SU-DHL-6 (cell line): Measurements from ENCODE around the gene CCDC82.
"Not testable (repeated sequence)": the region's sequence is repeated elsewhere in the genome, so short reads cannot be mapped to it uniquely, and the experiment has no call there.

Experiments
- H2AFZ ChIP-seq: fragments of 200-600 bp; sonication (generic); 2 replicates; pipeline ENCODE4 v1.6.1; 2014; ENCODE audit warnings: low read depth, mild to moderate bottlenecking, moderate library complexity, mixed read lengths, antibody characterized with exemption, low read length; ENCODE audit not compliant: severe bottlenecking
- H3F3A ChIP-seq: fragments of 200-600 bp; shearing (Covaris generic); 2 replicates; pipeline ENCODE4 v1.6.0; 2016; ENCODE audit warnings: antibody characterized with exemption, mild to moderate bottlenecking; ENCODE audit not compliant: insufficient read depth
- H3K27ac ChIP-seq: fragments of 200-600 bp; sonication (generic); 2 replicates; pipeline ENCODE4 v1.5.1; 2016; ENCODE audit warnings: low read depth, mild to moderate bottlenecking, low read length, moderate library complexity, mixed read lengths
- H3K27me3 ChIP-seq: fragments of 200-600 bp; sonication (generic), shearing (Covaris generic); 2 replicates; pipeline ENCODE4 v1.6.0; 2014; ENCODE audit warnings: mild to moderate bottlenecking, low read length
- H3K36me3 ChIP-seq: fragments of 200-600 bp; sonication (generic); 2 replicates; pipeline ENCODE4 v1.6.1; 2014; ENCODE audit warnings: mild to moderate bottlenecking, low read length, mixed read lengths
- H3K4me2 ChIP-seq: fragments of 300-600, 200-600 bp; shearing (Covaris generic), sonication (generic); 2 replicates; pipeline ENCODE4 v1.6.0; 2014; ENCODE audit warnings: low read length, low read depth, mild to moderate bottlenecking; ENCODE audit not compliant: poor library complexity, severe bottlenecking
- H3K4me3 ChIP-seq: fragments of 200-600 bp; sonication (generic); 2 replicates; pipeline ENCODE4 v1.5.1; 2014; ENCODE audit warnings: antibody characterized with exemption, low read length, mild to moderate bottlenecking, mixed read lengths; ENCODE audit not compliant: insufficient read depth, poor library complexity, severe bottlenecking
- H3K79me2 ChIP-seq: fragments of 200-600 bp; sonication (generic); 2 replicates; pipeline ENCODE4 v1.6.1; 2014; ENCODE audit warnings: mild to moderate bottlenecking, low read length, moderate library complexity; ENCODE audit not compliant: insufficient read depth
- H3K9ac ChIP-seq: fragments of 200-600 bp; sonication (generic); 2 replicates; pipeline ENCODE4 v1.7.0; 2014; ENCODE audit warnings: mild to moderate bottlenecking, low read length
- H3K9me2 ChIP-seq: fragments of 200-600 bp; sonication (generic); replicated peaks from 2 replicates; pipeline ENCODE4 v1.6.1; 2014; ENCODE audit warnings: low read length; ENCODE audit not compliant: insufficient read depth
- H3K9me3 ChIP-seq: fragments of 200-600 bp; sonication (generic); 2 replicates; pipeline ENCODE4 v1.6.1; 2014; ENCODE audit warnings: low read length, mixed read lengths; ENCODE audit not compliant: insufficient read depth
- H4K20me1 ChIP-seq: fragments of 200-600 bp; sonication (generic); 2 replicates; pipeline ENCODE4 v1.6.1; 2014; ENCODE audit warnings: low read depth, mild to moderate bottlenecking, antibody characterized with exemption, low read length, moderate library complexity, mixed read lengths
- EZH2phosphoT487 ChIP-seq: fragments of 200-600 bp; sonication (generic), shearing (Covaris generic); conservative IDR thresholded peaks from 2 replicates; pipeline ENCODE4 v1.6.1; 2018; ENCODE audit warnings: mild to moderate bottlenecking, antibody characterized with exemption, low read length, moderate library complexity, mixed read lengths
- TF ChIP-seq, protein P1 (sequence below): fragments of 200-600 bp; sonication (generic); IDR thresholded peaks from one replicate; pipeline ENCODE4 v1.5.1; 2017; ENCODE audit warnings: antibody characterized with exemption, mild to moderate bottlenecking, low read length, moderate library complexity; ENCODE audit not compliant: insufficient read depth, poor library complexity, severe bottlenecking

The CCDC82 gene

DNA sequence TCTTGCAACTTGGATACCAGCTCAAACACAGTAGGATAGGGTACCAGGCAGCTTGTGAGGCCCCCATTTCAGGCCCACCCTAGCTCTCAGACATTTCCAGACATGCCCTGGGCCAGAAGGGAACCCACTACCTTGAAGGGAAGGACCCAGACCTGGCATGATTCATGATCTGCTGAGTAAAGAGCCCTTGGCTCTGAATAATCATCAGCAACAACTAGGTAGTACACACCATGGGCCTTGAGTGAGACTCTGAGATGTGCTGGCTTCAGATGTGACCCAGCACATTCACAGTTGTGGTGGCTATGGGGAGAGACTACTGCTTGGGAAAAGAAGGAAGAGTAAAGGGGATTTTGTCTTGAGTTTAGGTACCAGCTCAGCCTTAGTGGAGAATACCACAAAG is 23.7 kb upstream of the CCDC82 start:
- Histone ChIP-seq H3F3A (no peaks in the 10 kb centered on the region), H3K36me3 (no peaks in the 10 kb centered on the region), H3K4me3 (no peak overlapping the region), H3K4me2 (no peak overlapping the region), H3K9me3 (no peaks in the 10 kb centered on the region), H3K9me2 (no peaks in the 10 kb centered on the region; the same call in 1 of the 2 replicates), H4K20me1 (no peaks in the 10 kb centered on the region), H3K27me3 (no peaks in the 10 kb centered on the region), H3K27ac (no peak overlapping the region), H3K79me2 (no peaks in the 10 kb centered on the region), H3K9ac (no peak overlapping the region), H2AFZ (no peak overlapping the region)
- no peak for TF ChIP-seq EZH2phosphoT487
- TF ChIP-seq, protein P1, sequence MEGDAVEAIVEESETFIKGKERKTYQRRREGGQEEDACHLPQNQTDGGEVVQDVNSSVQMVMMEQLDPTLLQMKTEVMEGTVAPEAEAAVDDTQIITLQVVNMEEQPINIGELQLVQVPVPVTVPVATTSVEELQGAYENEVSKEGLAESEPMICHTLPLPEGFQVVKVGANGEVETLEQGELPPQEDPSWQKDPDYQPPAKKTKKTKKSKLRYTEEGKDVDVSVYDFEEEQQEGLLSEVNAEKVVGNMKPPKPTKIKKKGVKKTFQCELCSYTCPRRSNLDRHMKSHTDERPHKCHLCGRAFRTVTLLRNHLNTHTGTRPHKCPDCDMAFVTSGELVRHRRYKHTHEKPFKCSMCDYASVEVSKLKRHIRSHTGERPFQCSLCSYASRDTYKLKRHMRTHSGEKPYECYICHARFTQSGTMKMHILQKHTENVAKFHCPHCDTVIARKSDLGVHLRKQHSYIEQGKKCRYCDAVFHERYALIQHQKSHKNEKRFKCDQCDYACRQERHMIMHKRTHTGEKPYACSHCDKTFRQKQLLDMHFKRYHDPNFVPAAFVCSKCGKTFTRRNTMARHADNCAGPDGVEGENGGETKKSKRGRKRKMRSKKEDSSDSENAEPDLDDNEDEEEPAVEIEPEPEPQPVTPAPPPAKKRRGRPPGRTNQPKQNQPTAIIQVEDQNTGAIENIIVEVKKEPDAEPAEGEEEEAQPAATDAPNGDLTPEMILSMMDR, result no peak

DNA sequence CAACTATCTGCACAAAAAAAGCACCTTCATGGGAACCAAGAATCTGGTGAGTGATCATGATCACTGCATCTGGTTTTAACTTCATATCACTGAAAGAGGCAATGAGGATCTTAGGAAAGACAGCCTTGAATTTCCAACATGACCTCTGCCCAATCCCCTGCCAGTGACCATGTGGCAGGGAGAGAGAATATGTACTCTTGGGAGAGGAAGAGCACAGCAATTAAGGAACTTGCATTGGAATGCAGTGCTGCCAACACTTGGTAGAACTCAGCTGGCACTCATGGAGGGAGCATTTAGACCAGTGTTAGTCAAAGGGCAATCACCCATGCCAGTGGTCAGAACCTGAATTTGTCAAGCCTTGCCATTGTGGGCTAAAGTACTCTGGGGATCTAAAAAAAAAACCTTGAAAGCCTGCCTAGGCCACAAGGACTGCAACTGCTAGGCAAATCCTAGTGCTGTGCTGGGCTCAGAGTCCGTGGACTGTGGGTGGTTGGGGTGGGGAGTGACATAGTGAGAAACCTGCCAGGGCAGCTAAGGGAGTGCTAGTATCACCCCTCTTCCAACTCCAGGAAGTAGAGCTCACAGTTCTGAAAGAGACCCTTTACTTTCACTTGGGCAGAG is 23.2 kb upstream of the CCDC82 start:
- TF ChIP-seq EZH2phosphoT487, result no peak
- TF ChIP-seq, protein P1, result no peak
- Histone ChIP-seq H3K4me3 (no peak overlapping the region), H3K27me3 (no peaks in the 10 kb centered on the region), H3K9me3 (no peaks in the 10 kb centered on the region), H3K27ac (no peak overlapping the region), H3F3A (no peaks in the 10 kb centered on the region), H3K4me2 (no peak overlapping the region), H3K9ac (no peak overlapping the region), H3K79me2 (no peaks in the 10 kb centered on the region), H2AFZ (no peak overlapping the region), H3K36me3 (no peaks in the 10 kb centered on the region), H3K9me2 (no peaks in the 10 kb centered on the region; the same call in 1 of the 2 replicates), H4K20me1 (no peaks in the 10 kb centered on the region)

DNA sequence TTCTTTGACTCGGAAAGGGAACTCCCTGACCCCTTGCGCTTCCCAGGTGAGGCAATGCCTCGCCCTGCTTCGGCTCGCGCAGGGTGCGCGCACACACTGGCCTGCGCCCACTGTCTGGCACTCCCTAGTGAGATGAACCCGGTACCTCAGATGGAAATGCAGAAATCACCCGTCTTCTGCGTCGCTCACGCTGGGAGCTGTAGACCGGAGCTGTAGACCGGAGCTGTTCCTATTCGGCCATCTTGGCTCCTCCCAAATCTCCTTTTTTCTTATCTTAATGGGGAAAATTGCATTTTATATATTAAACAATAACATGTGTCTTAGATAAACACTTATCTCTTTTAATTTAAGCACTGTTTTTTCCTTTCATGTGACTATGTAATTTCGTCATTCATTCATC is 21.7 kb upstream of the CCDC82 start:
- not testable (repeated sequence) for H3K27ac ChIP-seq, H2AFZ ChIP-seq, H4K20me1 ChIP-seq, H3K36me3 ChIP-seq, H3K9ac ChIP-seq, H3K9me2 ChIP-seq, H3K27me3 ChIP-seq, H3K79me2 ChIP-seq, H3K9me3 ChIP-seq, H3K4me3 ChIP-seq, H3F3A ChIP-seq, H3K4me2 ChIP-seq

DNA sequence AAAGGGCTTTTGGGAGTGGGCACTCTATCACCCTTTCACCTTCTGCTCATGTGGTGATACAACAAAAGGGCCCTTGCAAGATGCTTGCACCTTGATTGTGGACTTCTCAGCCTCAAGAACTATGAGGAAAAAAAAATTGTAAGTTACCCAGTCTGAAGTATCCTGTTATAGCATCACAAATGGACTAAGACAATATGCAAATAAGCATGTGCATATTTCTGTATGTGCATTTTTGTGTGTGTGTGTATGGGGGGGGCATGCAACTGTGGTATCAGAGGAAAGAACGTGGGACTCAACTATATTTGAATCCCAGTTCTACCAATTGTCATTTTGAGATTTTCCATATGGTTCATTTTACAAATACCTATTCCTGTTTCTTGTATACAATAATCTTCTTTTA is 11.0 kb upstream of the CCDC82 start:
- no peaks in the 10 kb centered on the region for H4K20me1 ChIP-seq

More for the DNA sequence above, 11.0 kb upstream of the CCDC82 start:
- Histone ChIP-seq H3K9me3 (no peaks in the 10 kb centered on the region), H3K4me2 (no peak overlapping the region), H3F3A (no peaks in the 10 kb centered on the region), H3K9ac (no peak overlapping the region), H3K27ac (no peak overlapping the region), H3K9me2 (no peaks in the 10 kb centered on the region), H3K4me3 (no peak overlapping the region), H3K79me2 (no peaks in the 10 kb centered on the region), H2AFZ (no peak overlapping the region), H3K27me3 (no peaks in the 10 kb centered on the region), H3K36me3 (no peaks in the 10 kb centered on the region)
- TF ChIP-seq, protein P1, result no peak
- no peak for TF ChIP-seq EZH2phosphoT487
